HepG2 (cell line): ENCODE measurements around the gene ZC3H7B. TPM values are rescaled to one million over a fixed set of nuclear protein-coding genes. Genes with fewer than 3 reads are reported as not detected.

Experiments
- AGO2 ChIP-seq: fragments of 200-400 bp; formaldehyde crosslinking; optimal IDR thresholded peaks from 2 replicates; pipeline ENCODE3; 2017; ENCODE audit warnings: mild to moderate bottlenecking, low read depth, low read length, moderate library complexity
- CBFB ChIP-seq: sonication (generic); formaldehyde crosslinking; IDR thresholded peaks from 2 replicates; pipeline ENCODE4 v1.4.0; 2020; ENCODE audit warnings: missing genetic modification reagents
- CCAR2 ChIP-seq: fragments of 200-400 bp; formaldehyde crosslinking; optimal IDR thresholded peaks from 2 replicates; pipeline ENCODE3; 2018; ENCODE audit warnings: low read depth, mild to moderate bottlenecking, low read length, moderate library complexity
- CHD4 ChIP-seq: fragments of 200-600 bp; sonication (generic); IDR thresholded peaks from 2 replicates; pipeline ENCODE4 v1.7.0; 2017; ENCODE audit warnings: mild to moderate bottlenecking, low read length, borderline replicate concordance
- DR1 ChIP-seq: sonication (generic); formaldehyde crosslinking; IDR thresholded peaks from 2 replicates; pipeline ENCODE4 v1.8.0; 2021; ENCODE audit warnings: mild to moderate bottlenecking, missing genetic modification reagents, inconsistent platforms
- ETV5 ChIP-seq: IDR thresholded peaks from 2 replicates; pipeline ENCODE4 v1.6.1; 2018; ENCODE audit warnings: missing biosample characterization, missing genetic modification reagents, inconsistent platforms, borderline replicate concordance
- GATAD2A ChIP-seq: IDR thresholded peaks from 2 replicates; pipeline ENCODE4 v1.6.1; 2016
- GTF2F1 ChIP-seq: fragments of 150-350 bp; IDR thresholded peaks from 2 replicates; pipeline ENCODE4 v1.6.1; 2014; ENCODE audit warnings: low read length
- HCFC1 ChIP-seq: fragments of 150-350 bp; IDR thresholded peaks from 2 replicates; pipeline ENCODE4 v1.6.1; 2014; ENCODE audit warnings: low read depth, low read length
- HES4 ChIP-seq: sonication (generic); formaldehyde crosslinking; IDR thresholded peaks from 2 replicates; pipeline ENCODE4 v1.9.0; 2021; ENCODE audit warnings: mild to moderate bottlenecking, missing genetic modification reagents, borderline replicate concordance
- HNRNPK ChIP-seq: fragments of 200-400 bp; formaldehyde crosslinking; IDR thresholded peaks from 2 replicates; pipeline ENCODE4 v1.6.1; 2018; ENCODE audit warnings: low read length, low read depth, moderate library complexity, mild to moderate bottlenecking; ENCODE audit not compliant: poor library complexity, severe bottlenecking
- HNRNPLL ChIP-seq: fragments of 200-400 bp; formaldehyde crosslinking; IDR thresholded peaks from 2 replicates; pipeline ENCODE4 v1.6.1; 2017; ENCODE audit warnings: mild to moderate bottlenecking, low read depth, low read length; ENCODE audit not compliant: poor library complexity, severe bottlenecking
- JDP2 ChIP-seq: sonication (generic); formaldehyde crosslinking; IDR thresholded peaks from 2 replicates; pipeline ENCODE4 v1.8.1; 2022; ENCODE audit warnings: missing genetic modification reagents, borderline replicate concordance
- PHF8 ChIP-seq: sonication (generic); formaldehyde crosslinking; IDR thresholded peaks from 2 replicates; pipeline ENCODE4 v1.5.0; 2020; ENCODE audit warnings: missing genetic modification reagents
- POLR2AphosphoS2 ChIP-seq: IDR thresholded peaks from 2 replicates; pipeline ENCODE4 v1.6.1; 2011; ENCODE audit warnings: low read depth, low read length, improper control_type of control experiment
- RAD21 ChIP-seq: fragments of 450-650 bp; formaldehyde crosslinking; IDR thresholded peaks from 2 replicates; pipeline ENCODE4 v1.5.0; 2020; ENCODE audit warnings: mild to moderate bottlenecking
- SRSF4 ChIP-seq: fragments of 200-400 bp; formaldehyde crosslinking; IDR thresholded peaks from one replicate; pipeline ENCODE4 v1.6.1; 2018; ENCODE audit warnings: mild to moderate bottlenecking, low read depth, low read length, moderate library complexity; ENCODE audit not compliant: poor library complexity, severe bottlenecking
- TRIM24 ChIP-seq: sonication (generic); formaldehyde crosslinking; IDR thresholded peaks from 2 replicates; pipeline ENCODE4 v1.8.0; 2022; ENCODE audit warnings: mild to moderate bottlenecking, missing genetic modification reagents
- YY1 ChIP-seq: IDR thresholded peaks from 2 replicates; pipeline ENCODE4 v1.6.1; 2011; ENCODE audit warnings: low read length, low read depth, moderate library complexity, mild to moderate bottlenecking; ENCODE audit not compliant: insufficient read depth, insufficient replicate concordance
- ZKSCAN1 ChIP-seq: fragments of 150-350 bp; IDR thresholded peaks from 2 replicates; pipeline ENCODE4 v1.6.1; 2014; ENCODE audit warnings: low read length
- ZNF17 ChIP-seq: sonication (generic); formaldehyde crosslinking; IDR thresholded peaks from 2 replicates; pipeline ENCODE4 v1.5.0; 2020; ENCODE audit warnings: mild to moderate bottlenecking, missing genetic modification reagents
- ZNF331 ChIP-seq: sonication (generic); formaldehyde crosslinking; IDR thresholded peaks from 2 replicates; pipeline ENCODE4 v1.4.0; 2020; ENCODE audit warnings: missing genetic modification reagents
- ZNF335 ChIP-seq: sonication (generic); formaldehyde crosslinking; IDR thresholded peaks from 2 replicates; pipeline ENCODE4 v1.4.0; 2020; ENCODE audit warnings: missing genetic modification reagents
- ZNF432 ChIP-seq: sonication (generic); formaldehyde crosslinking; IDR thresholded peaks from 2 replicates; pipeline ENCODE4 v1.5.0; 2020; ENCODE audit warnings: missing genetic modification reagents, mild to moderate bottlenecking, borderline replicate concordance
- ZNF460 ChIP-seq: sonication (generic); formaldehyde crosslinking; IDR thresholded peaks from 2 replicates; pipeline ENCODE4 v1.5.1; 2020; ENCODE audit warnings: missing genetic modification reagents, mild to moderate bottlenecking, borderline replicate concordance
- ZNF496 ChIP-seq: sonication (generic); formaldehyde crosslinking; IDR thresholded peaks from 2 replicates; pipeline ENCODE4 v1.8.1; 2023; ENCODE audit warnings: mild to moderate bottlenecking, moderate library complexity, missing genetic modification reagents; ENCODE audit not compliant: insufficient replicate concordance
- ZNF619 ChIP-seq: sonication (generic); formaldehyde crosslinking; IDR thresholded peaks from 2 replicates; pipeline ENCODE4 v1.4.0; 2020; ENCODE audit warnings: mild to moderate bottlenecking, missing genetic modification reagents
- ZNF7 ChIP-seq: IDR thresholded peaks from 2 replicates; pipeline ENCODE4 v1.6.1; 2016; ENCODE audit warnings: missing biosample characterization, missing genetic modification reagents
- ZNF816 ChIP-seq: sonication (generic); formaldehyde crosslinking; IDR thresholded peaks from 2 replicates; pipeline ENCODE4 v1.8.0; 2022; ENCODE audit warnings: missing genetic modification reagents, mild to moderate bottlenecking, borderline replicate concordance
- ZNF839 ChIP-seq: sonication (generic); formaldehyde crosslinking; IDR thresholded peaks from 2 replicates; pipeline ENCODE4 v1.4.0; 2020; ENCODE audit warnings: missing genetic modification reagents, mild to moderate bottlenecking, borderline replicate concordance
- polyA plus RNA-seq, 8 experiments: library from polyadenylated mRNA; depleted of rRNA in 3 of 8; stranded (reverse) in 7 of 8; unstranded in 1 of 8; fragments of >200 nt; fragmentation: Illumina TruSeq in 4 of 8; extraction: Trizol in 4 of 8; gene quantifications; 2 replicates each; pipeline versions ENCODE4 v1.2.1 to v1.2.3, GENCODE V29; 2011 to 2016; ENCODE audit warnings: low read depth in 4 of 8, missing spikeins in 1 of 8, mixed read lengths in 1 of 8; ENCODE audit not compliant: insufficient read depth in 1 of 8
- total RNA-seq, 5 experiments: library from RNA; depleted of rRNA; stranded (reverse); fragments of >200 nt; fragmentation: Illumina TruSeq; extraction: Trizol; gene quantifications; 2 replicates each; pipeline ENCODE4 v1.2.3, GENCODE V29; 2016; ENCODE audit warnings: low read depth in 1 of 5
- TF ChIP-seq, protein P1 (sequence below): sonication (generic); formaldehyde crosslinking; IDR thresholded peaks from 2 replicates; pipeline ENCODE4 v1.5.0; 2020; ENCODE audit warnings: mild to moderate bottlenecking, missing genetic modification reagents

ZC3H7B gene
- total and polyA plus RNA-seq, 2 of the 13 experiments (the other 11 are each of a cell fraction or from before 2014, with no cell fraction given) = 26.4 to 37.2 TPM

DNA sequence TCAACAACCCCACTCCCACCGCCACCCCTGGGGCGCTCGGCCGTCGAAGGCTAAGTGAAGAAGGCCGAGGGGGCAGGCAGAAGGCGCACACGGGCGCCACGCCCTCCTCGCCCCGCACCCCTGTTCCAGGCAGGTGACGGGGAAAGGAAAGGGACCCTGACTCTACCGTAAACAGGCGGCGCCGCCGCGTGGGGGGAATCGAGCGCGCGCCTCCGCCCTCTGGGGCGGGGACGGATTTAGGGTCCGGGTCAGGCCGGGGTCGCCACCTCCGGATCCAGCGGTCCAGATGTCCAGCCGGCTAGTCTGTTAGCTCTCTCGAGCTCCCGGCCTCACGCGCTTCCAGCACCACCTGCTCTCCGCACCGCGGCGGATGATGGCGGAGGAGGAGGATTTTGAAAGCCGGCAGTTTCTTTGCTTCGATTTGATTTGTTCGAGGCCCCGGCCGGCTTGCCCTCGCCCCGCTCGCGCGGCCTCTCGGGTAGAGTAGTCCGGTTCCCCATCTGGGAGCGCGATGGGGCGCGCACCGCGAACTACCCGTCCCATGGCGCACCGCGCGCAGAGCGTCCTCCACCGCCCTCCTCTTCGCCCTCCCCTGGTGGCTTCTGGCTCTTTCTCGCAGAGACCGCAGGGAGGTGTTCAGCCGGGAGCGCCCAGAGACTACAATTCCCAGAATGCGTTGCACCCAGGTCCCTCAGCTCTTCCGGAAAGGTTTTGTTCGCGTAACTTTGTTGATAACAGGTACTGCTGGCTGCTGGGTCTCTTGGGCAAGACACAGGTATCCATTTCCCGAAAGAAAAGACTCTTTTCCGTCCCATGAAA, 15.3 kb upstream of the ZC3H7B start, which contains the start of gene RANGAP1 (continued):
- TF ChIP-seq ZKSCAN1 (no peak), GTF2F1 (no peak), HES4 (CRISPR knock-in tag) (no peak), AGO2 (peak; percentile 85), ZNF331 (CRISPR knock-in tag) (no peak; the same call in 1 of the 2 replicates), TRIM24 (no peak), CBFB (CRISPR knock-in tag) (peak; percentile 62), RAD21 (CRISPR knock-in tag) (no peak), ZNF17 (CRISPR knock-in tag) (no peak), DR1 (CRISPR knock-in tag) (peak; percentile 89), ZNF432 (CRISPR knock-in tag) (no peak), POLR2AphosphoS2 (no peak), ZNF460 (CRISPR knock-in tag) (no peak), YY1 (peak; percentile 88), HCFC1 (peak; percentile 97), ZNF619 (CRISPR knock-in tag) (no peak; the same call in none of the 2 replicates), ZNF816 (CRISPR knock-in tag) (0 out of 2 replicates have a peak, but pooled peaks have one; percentile 32), ZNF335 (peak; percentile 52), GATAD2A (CRISPR knock-in tag) (no peak), ETV5 (CRISPR knock-in tag) (no peak), ZNF496 (CRISPR knock-in tag) (no peak), PHF8 (CRISPR knock-in tag) (no peak), HNRNPK (peak; percentile 40), HNRNPLL (peak; percentile 71), SRSF4 (no peak), CHD4 (no peak), JDP2 (CRISPR knock-in tag) (no peak; the same call in 1 of the 2 replicates), ZNF7 (CRISPR knock-in tag) (no peak), ZNF839 (CRISPR knock-in tag) (no peak; the same call in 1 of the 2 replicates), CCAR2 (no peak)
- TF ChIP-seq, protein P1, sequence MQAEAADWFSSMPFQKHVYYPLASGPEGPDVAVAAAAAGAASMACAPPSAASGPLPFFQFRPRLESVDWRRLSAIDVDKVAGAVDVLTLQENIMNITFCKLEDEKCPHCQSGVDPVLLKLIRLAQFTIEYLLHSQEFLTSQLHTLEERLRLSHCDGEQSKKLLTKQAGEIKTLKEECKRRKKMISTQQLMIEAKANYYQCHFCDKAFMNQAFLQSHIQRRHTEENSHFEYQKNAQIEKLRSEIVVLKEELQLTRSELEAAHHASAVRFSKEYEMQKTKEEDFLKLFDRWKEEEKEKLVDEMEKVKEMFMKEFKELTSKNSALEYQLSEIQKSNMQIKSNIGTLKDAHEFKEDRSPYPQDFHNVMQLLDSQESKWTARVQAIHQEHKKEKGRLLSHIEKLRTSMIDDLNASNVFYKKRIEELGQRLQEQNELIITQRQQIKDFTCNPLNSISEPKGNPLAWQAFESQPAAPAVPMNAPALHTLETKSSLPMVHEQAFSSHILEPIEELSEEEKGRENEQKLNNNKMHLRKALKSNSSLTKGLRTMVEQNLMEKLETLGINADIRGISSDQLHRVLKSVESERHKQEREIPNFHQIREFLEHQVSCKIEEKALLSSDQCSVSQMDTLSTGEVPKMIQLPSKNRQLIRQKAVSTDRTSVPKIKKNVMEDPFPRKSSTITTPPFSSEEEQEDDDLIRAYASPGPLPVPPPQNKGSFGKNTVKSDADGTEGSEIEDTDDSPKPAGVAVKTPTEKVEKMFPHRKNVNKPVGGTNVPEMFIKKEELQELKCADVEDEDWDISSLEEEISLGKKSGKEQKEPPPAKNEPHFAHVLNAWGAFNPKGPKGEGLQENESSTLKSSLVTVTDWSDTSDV (CRISPR knock-in tag) = no peak
